HG02610 (cell line): ENCODE measurements around the gene CTAGE4.
"Not testable (repeated sequence)": the region's sequence is repeated elsewhere in the genome, so short reads cannot be mapped to it uniquely, and the experiment has no call there.

Source experiments
- ATAC-seq: cut with Tn5 transposase; IDR thresholded peaks from one replicate; pipeline ENCODE4 v1.9.1; 2021; ENCODE audit warnings: mild to moderate bottlenecking, moderate library complexity; ENCODE audit not compliant: unreplicated experiment

CTAGE4 gene

GRCh38 chr7:144217200-144217599 is 33.9 kb downstream of the CTAGE4 start:
- ATAC-seq: not testable (repeated sequence)

- ATAC-seq: not testable (repeated sequence)
Observed at GRCh38 chr7:144218581-144218980, 35.3 kb downstream of the CTAGE4 start.

- ATAC-seq: not testable (repeated sequence)
Observed at GRCh38 chr7:144219149-144219548, 35.9 kb downstream of the CTAGE4 start.

- ATAC-seq: not testable (repeated sequence)
Observed at GRCh38 chr7:144220531-144220930, 37.3 kb downstream of the CTAGE4 start.

GRCh38 chr7:144223675-144224074 is 40.4 kb downstream of the CTAGE4 start:
- not testable (repeated sequence) for ATAC-seq

GRCh38 chr7:144226866-144227265 is 43.6 kb downstream of the CTAGE4 start:
- ATAC-seq: not testable (repeated sequence)

GRCh38 chr7:144228810-144229209 is 45.5 kb downstream of the CTAGE4 start:
- not testable (repeated sequence) for ATAC-seq

- not testable (repeated sequence) for ATAC-seq
Observed at GRCh38 chr7:144231027-144231426, 47.8 kb downstream of the CTAGE4 start.

GRCh38 chr7:144233039-144233438 is 49.8 kb downstream of the CTAGE4 start:
- not testable (repeated sequence) for ATAC-seq
